Epidermal melanocyte (primary cell): Measurements from ENCODE around the gene IQSEC3.
"Not testable (repeated sequence)": the region's sequence is repeated elsewhere in the genome, so short reads cannot be mapped to it uniquely, and the experiment has no call there.

Source experiments
- DNase-seq: peaks from one replicate; pipeline ENCODE4 v3.0.0; 2011; ENCODE audit warnings: low spot score; ENCODE audit not compliant: insufficient read length

IQSEC3 gene

DNA sequence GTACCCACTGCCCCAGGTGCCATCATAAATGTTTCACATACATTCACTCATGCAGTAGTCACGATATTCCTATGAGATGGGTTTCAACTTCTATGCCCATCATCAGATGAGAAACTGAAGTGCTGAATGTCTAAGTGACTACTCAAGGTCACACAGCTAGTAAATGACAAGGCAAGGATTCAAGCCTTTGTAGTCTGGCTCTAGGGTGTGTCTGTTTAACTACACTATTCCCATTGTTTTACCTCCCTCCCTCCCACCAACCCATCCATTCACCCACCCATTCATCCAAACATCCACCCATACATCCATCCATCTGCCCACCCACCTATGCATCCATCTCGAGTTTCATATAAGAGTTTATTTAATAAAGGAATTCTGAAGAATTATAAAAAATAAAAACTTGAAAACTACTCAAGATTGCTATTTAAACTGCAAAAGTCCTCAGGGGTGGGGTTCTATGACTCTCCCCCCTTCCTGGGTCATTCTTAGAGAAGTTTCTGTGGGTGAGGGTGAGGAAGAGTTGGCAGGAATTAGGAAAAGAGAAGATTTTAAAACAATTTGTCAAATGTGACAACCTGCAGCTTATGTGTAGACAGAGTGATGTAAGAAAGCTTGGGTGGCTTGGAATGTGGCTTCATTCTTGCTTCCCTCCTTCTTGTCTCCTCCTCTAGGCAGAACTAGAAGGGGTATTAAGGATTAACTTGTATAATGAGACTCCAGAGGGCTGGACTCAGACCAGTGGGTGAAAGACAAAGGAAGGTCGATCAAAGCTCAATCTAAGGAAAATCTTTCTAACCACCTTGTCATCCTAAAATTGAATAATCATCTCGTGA is 13.4 kb upstream of the IQSEC3 start:
- not testable (repeated sequence) for DNase-seq

DNA sequence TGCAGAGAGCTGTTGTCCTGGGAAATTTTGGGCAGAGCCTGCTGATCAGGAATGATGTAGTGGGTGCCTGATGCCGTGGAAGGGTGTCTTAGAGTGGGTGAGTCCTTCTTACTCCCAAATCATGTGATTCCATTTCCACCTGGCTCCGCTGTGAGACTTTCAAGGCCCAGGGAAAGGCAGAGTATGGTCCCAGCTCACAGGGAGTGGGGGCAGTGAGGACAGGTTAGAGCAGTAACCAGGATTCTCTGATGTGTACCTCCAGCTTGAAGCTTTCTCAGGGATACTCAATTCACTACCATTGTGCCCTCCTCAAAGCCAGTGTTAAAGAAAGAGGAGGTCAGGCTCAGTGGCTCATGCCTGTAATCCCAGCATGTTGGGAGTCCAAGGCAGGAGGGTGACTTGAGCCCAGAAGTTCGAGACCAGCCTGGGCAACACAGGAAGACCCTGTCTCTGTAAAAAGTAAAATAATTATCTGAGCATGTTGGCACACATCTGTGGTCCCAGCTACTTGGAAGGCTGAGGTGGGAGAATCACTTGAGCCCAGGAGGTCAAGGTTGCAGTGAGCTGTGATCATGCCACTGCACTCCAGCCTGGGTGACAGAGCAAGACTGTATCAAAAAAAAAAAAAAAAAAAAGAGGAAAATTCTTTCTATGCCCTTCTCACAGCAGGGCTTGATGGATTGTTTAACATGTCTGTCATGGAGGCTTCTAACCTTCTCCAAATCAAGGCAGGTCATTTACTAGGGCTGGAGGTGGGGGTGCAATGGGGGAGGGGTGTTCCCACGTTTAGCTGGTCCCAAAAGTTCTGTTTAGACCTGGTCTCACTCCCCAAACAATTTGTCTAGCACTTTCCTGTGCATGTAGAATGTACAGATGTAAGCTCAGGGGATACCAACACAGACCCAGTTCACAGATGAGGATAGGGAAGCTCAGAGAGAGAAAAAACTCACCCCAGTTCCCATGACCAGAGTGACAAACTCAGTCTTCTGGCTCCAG is 12.5 kb upstream of the IQSEC3 start:
- DNase-seq = no peak

DNA sequence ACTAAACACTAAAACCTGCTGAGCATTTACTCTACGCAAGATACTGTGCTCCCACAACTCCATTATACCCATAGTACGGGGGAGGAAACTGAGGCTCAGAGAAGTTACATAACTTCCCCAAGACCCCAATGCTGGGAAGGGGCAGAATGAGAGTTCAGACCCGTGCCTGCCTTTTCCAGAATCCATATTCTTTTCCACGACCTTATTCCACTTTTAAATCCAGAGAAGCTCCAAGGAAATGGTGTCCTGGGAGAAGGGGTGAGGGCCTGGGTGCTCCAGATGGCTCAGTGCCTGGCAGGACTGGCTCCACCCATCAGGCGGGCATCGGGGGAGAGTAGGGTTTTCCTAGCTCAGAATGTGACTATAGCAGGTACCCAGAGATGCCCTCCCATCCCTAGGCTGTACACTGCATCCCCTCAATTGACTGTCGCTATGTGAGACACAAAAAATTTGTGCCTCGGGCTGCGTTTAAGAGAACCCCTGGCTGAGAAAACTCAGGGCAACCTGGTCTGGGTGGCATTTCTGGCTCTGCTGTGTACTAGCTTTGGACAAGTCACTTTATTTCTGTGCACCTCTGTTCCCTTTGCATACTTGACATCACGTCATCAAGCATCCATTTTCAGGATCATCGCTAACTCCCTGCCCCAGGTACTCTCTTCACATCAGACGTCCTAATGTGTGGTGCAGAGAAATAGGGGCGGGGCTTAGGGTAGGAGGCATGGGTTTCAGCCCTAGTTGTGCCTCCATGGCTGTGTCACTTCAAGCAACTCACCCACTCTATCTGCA is 11.6 kb upstream of the IQSEC3 start:
- no peak for DNase-seq

DNA sequence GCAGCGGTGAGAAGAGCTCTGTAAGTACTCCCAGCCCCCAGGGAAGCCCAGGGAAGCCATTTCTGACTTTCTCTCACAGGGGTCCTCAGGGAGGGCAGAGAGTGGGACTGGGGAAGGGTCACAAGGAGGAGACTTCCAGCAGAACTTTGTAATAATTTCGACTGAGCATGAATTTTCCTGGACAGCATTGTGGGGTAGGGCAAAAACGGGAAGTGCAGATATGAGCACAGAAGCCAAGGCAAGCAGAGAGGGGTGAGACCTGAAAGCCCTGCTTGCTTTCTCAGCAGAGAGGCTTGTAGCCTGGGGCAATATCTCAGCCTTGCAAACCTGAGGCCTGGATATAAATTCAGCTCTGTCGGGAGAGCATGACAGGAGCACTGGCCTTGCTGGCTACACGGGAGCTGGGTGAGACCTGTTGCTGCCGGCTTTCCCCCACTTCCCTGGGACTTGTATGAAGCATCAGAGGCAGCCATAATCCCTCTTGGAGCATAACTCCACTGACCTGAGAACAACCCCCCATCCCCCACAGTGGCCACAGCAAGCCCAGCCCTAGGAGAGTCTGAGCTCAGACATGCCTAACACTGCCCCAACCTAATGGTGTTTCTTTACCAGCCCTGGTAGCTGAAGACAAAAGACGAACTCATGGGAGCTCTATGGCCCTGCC is 9.8 kb upstream of the IQSEC3 start:
- no peak for DNase-seq

DNA sequence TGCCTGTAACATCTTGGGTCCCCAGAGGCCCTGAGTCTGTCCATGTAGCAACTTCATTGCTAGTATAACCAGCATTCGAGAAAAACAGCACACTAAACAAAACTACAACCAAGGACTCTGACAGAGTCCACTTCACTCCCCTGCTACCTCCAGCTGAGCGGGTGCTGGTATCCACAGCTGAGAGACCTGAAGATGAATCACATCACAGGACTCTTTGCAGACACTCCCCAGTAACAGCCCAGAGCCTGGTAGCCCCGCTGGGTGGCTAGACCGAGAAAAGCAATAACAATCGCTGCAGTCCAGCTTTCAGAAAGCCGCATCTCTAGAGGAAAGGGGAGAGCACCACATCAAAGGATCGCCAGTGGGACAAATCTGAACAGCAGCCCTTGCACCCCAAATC is 9.0 kb upstream of the IQSEC3 start:
- no peak for DNase-seq

DNA sequence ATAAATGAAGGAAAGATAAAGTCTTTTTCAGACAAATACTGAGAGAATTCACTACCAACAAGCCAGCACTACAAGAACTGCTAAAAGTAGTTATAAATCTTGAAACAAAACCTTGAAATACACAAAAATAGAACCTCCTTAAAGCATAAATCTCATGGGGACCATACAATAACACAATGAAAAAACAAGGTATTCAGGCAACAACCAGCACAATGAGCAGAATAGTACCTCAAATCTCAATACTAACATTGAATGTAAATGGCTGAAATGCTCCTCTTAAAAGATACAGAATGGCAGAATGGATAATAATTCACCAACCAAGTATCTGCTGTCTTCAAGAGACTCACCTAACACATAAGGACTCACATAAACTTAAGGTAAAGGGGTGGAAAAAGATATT is 7.7 kb upstream of the IQSEC3 start:
- no peak for DNase-seq

DNA sequence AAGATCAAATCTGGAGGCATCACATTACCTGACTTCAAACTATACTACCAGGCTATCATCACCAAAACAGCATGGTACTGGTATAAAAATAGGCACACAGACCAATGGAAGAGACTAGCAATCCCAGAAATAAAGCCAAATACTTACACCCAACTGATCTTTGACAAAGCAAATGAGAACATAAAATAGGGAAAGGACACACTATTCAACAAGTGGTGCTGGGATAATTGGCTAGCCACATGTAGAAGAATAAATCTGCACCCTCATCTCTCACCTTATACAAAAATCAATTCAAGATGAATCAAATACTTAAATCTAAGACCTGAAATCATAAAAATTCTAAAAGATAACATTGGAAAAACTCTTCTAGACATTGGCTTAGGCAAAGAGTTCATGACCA is 4.7 kb upstream of the IQSEC3 start:
- DNase-seq = not testable (repeated sequence)

DNA sequence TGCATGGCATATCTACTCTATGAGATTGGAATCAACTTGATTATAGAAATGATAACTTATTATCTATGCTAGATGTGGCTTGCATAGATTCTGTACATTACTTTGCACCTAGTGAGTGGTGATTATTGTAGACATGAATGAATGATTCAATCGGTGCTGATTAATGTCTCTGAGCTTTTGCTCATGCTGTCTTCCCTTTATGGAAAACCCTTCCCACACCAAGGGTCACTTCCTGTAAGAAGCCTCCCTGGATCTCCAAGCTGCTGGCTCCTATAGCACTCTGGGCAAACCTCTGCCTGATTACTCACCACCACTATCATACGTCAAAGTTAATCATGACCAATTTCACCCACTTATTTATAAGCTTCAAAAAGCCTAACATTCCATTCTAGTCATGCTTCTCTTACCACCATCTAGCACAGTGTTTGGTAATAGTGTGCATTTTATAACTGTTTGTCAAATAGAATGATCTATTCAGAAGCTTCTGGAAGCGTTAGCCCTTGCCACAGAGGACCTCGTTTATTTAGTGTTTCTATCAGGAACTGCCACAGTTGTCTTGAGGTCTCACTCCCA is 990 bp upstream of the IQSEC3 start:
- not testable (repeated sequence) for DNase-seq

DNA sequence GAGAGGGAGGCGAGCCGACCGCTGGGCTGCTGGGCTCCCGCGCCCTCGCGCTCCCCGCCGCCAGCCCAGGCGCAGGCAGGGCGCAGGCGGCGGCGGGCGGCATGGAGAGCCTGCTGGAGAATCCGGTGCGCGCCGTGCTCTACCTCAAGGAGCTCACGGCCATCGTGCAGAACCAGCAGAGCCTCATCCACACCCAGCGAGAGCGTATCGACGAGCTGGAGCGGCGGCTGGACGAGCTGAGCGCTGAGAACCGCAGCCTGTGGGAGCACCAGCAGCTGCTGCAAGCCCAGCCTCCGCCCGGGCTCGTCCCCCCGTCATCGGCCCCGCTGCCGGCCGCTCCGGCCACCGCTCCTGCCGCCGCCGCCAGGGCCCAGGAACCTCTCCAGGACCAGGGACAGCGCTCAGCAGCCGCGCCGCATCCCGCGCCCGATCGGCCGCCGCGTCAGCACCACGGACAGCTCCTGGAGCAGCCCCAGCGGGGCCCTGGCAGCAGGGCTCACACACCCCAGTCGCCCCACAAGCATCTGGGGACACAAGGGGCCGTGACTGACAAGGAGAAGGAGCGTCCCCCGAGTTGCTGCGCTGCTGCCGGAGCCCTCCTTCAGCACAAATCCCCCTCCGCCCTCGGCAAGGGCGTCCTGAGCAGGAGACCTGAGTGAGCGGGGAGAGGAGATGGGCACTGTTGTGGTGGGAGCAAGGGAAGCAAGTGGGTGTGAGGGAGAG is 376 bp downstream of the IQSEC3 start:
- not testable (repeated sequence) for DNase-seq

DNA sequence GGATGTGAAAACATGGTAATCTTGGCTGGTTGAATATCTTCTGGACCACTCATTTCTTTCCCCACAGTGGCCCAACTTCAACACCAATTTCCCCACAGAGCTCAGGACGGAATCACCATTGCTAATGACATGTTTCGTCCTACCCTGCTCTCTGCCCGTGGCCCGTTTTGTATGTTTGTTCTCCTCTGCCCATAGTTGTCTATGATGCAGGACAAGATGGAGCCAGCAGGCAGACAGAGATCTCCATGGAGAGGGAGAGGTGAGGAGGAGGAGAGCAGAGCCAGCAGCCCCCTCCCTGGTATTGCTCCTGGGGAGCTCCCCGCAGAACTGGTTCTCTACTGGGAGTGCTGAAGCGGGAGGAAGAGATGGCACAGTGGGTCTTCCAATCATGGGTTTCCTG is 3.1 kb downstream of the IQSEC3 start:
- not testable (repeated sequence) for DNase-seq

DNA sequence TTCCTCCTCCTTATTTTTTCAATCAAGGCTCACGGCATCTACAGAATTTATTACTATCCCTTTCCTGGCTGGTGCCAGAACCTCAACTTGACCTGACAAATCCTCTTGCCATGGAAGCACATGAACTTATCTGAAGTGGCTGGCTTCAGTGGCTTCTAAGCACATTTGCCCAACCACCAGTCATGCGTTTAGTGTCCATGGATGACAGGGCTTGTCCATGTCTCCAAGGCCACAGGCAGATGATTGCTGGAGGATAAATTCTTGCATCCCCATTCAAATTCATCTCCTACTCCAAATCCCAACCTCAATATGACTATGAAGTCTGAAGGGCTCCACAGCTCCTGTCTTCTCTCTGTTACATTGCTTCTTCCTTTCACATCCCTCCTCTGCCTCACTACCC is 4.0 kb downstream of the IQSEC3 start:
- DNase-seq = not testable (repeated sequence)

DNA sequence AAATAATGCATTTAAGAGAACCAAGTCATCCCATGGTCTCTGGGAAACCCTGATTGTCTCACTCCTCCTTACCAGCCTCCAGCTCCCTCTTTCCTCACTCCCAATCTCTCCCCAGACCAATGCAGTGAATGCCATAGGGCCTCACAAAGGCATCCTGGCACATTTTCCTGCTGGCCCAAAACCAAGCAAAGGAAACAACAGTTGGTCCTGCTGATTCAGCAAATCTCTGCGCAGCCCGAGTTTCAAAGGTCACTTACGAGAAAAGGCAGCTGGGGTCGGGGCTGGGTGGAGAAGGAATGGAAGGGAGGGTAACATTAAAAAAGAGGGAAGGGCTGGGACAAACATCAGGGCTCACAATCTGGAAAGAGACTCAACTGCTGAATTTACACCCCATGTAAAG is 5.5 kb downstream of the IQSEC3 start:
- DNase-seq = not testable (repeated sequence)

DNA sequence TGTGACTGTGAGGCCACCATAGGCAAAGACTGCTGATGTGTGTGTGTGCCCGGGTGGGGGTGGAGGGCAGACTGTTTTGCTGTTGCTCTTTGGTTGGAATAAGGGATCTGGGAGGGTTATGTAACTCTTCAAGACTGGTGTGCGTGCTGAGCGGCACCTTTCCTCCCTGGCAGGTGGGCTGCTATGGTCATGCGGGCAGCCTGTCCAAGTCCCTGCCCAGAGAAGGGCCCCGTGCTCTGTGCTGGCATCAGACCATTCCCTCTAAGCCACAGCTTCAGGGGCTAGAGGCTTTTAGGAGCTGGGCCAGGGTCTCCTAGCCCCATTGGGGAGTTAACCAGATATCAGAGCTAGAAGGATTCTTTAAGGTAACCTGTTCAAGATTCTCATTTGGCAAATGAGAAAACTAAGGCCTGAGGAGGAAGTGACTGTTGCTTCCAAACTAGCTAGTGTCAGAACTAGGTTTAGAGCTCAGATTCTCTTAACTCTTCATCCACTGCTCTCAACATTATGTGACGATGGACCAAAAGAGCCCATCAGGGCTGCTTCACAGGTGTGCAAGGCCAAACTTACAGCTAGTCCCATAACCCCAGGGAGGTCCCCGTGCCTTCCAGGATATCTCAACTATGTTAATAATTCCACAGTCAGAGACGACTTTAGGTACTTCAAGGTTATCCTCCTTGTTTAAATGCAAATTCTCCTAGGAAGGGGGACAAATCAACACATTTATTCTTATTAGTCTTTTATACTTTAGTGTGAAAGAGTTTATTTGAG is 8.0 kb downstream of the IQSEC3 start:
- DNase-seq = not testable (repeated sequence)

DNA sequence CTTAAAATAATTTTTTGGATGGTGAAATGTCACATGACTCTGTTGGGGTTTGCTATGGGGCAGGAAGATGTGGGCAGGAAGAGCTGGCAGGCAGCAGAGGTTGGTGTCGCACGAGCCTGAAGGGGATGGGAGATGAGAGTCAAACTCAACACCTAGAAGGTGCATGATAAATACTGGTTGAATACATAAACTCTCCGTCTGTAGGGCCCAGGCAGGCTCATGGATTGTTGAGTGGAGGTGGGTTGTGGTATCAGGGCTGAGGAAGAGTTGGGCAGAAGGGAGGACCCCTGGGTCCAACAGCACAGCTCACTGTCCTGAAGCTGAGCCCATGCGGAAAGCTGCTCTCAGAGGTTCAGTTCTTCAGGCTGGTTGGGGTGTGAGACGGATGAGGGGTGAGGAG is 9.0 kb downstream of the IQSEC3 start:
- not testable (repeated sequence) for DNase-seq

DNA sequence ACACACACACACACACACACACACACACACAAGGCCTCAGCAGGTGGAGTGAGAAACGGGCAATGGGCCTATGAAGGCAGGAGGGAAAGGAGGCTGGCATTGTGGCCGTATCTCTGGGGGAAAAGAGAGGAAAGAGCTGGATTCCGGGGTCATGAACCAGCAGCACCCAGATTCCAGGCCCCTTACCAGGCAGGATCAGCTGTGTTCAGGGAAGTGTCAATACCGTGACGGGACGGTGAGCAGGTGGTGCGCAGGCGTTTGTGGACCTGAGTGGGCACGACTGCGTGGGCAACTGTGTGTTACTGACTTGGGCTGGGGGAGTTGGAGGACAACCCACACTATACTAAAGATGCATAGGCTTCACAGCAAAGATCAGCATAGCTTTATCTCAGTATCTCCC is 9.5 kb downstream of the IQSEC3 start:
- not testable (repeated sequence) for DNase-seq

DNA sequence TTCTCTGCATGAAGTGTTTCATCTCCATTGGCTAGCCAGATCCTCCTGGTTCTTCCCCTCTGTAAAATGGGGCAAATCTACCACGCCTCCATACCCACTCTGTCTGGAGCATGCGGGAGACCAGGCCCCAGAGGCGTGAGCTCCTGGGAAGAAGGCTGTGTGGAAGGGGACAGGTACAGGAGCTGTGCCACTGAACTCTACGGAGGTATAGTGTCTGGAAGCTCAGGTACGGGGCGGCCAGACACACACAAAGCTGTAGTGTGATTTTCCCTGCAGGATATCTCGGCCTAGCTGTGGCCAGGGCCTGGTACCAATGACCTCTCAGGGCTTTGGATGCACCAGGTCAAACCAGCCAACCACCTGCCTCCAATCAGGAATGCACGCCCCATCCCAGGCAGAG is 10.0 kb downstream of the IQSEC3 start:
- DNase-seq = not testable (repeated sequence)

DNA sequence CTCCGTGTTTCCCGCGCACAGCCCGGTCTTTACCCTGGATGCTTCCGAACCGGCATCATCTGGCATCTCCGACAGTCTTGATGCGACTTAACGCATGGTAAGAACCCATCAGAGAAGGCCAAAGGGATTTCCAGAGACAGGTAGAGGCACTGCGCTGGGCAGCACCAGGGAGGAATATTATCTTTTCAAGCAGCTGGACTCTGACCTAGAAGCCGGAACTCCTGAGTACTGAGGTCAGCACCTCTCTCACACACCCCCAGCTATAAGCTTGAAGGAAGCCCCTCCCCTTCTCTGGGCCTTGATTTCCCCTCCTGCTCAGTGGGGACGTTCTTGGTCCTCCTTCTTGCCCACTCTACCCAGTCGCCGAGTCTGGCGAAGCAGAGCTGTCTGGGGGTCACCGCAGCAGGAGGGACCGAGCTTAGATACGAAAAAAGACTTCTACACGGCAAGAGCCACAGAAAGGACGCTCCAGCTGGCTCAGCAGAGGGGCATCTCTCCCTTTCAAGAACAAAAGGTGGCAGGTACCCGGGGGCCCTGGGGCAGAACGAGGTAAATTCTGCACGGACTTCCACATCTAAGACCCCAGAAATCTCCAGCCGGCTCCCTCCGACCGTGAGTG is 10.6 kb downstream of the IQSEC3 start:
- not testable (repeated sequence) for DNase-seq

DNA sequence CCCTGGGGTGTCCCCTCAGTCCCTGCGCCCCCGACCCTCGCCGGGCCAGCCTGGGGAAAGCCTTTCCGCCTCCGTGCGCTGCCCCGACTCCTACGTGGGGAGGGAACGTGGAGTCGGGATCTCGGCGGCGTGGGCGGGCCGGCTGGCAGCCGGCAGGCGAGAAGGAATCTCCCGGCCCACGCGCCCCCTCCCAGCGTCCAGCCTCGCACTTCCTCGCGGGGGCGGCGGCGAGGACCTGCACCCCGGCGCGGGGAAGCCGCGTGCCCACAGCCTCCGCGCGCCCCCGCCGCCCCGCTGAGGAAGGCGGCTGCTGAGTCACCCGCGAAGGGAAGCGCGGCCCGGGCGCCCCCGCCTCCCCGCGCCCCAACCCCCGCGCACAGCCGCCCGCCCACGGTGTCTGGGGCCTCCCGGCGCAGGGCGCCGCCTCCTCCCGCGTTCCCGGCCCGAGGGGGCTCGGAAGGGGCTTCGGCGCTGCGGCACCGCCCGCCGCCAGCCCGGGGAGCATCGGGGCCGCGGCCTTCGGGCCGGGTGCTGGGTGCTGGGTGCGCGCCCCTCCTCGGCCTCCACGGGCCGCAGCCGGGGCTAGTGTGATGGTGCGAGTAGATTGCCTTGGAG is 11.3 kb downstream of the IQSEC3 start:
- DNase-seq = not testable (repeated sequence)
